GM19328 (cell line): Measurements from ENCODE around the gene ACTL7A.

Experiments used
- ATAC-seq: cut with Tn5 transposase; IDR thresholded peaks from one replicate; pipeline ENCODE4 v1.9.1; 2021; ENCODE audit warnings: mild to moderate bottlenecking, moderate library complexity; ENCODE audit not compliant: unreplicated experiment

Gene ACTL7A

GRCh38 chr9:108910914-108911313 lies 48.8 kb downstream of the ACTL7A start:
- no peak for ATAC-seq

- no peak for ATAC-seq
Observed at GRCh38 chr9:108911820-108912219, 49.8 kb downstream of the ACTL7A start.
